B cell (primary cell): ENCODE data around the gene KISS1. TPM values are rescaled to one million over a fixed set of nuclear protein-coding genes. Genes with fewer than 3 reads are reported as not detected.

Source experiments
- ATAC-seq: fragments of 200-7000 bp; cut with Tn5 transposase; one replicate; pipeline ENCODE4 v1.10.0; 2021; ENCODE audit warnings: low read depth, mild to moderate bottlenecking, moderate number of reproducible peaks, moderate library complexity
- CTCF ChIA-PET: fragments of 350-600 bp; sonication (Branson Sonifier 250); formaldehyde crosslinking; loops from one replicate; lab custom pipeline; 2021; ENCODE audit warnings: antibody characterized with exemption, inconsistent platforms; lab: Charles Lee
- POLR2A ChIA-PET: fragments of 350-600 bp; sonication (Branson Sonifier 250); formaldehyde crosslinking; loops from one replicate; lab custom pipeline; 2021; ENCODE audit warnings: antibody characterized with exemption; lab: Charles Lee
- DNase-seq: peaks from one replicate; pipeline ENCODE4 v3.0.0; 2013
- H2AFZ ChIP-seq: 2 replicates; pipeline ENCODE4 v1.6.1; 2012; ENCODE audit warnings: mild to moderate bottlenecking, low read depth, low read length; ENCODE audit not compliant: insufficient read depth, poor library complexity, severe bottlenecking
- H3K27ac ChIP-seq, 2 donors: 1 replicate in 1 of 2; 2 replicates in 1 of 2; pipeline ENCODE4 v1.5.1; 2012 to 2013; ENCODE audit warnings: low read length in 2 of 2, mild to moderate bottlenecking in 2 of 2, moderate library complexity in 1 of 2
- H3K27me3 ChIP-seq, 4 experiments: fragments of 200-600 bp in 1 of 4; sonication (generic) in 1 of 4; replicated peaks in 1 of 4; 1 replicate in 2 of 4; 2 replicates in 2 of 4; pipeline versions ENCODE4 v1.6.1 to v1.7.0; 2013 to 2016; ENCODE audit warnings: low read length in 3 of 4, mild to moderate bottlenecking in 2 of 4, mixed read lengths in 1 of 4, moderate library complexity in 1 of 4; ENCODE audit not compliant: insufficient read depth in 4 of 4, control insufficient read depth in 3 of 4; ENCODE audit errors: control extremely low read depth in 1 of 4
- H3K36me3 ChIP-seq, 2 experiments: replicated peaks in 1 of 2; 1 replicate in 1 of 2; 2 replicates in 1 of 2; pipeline versions ENCODE4 v1.6.1 to v1.7.1; 2013; ENCODE audit warnings: low read length in 1 of 2; ENCODE audit not compliant: insufficient read depth in 2 of 2, control insufficient read depth in 1 of 2; ENCODE audit errors: control extremely low read depth in 1 of 2, extremely low read depth in 1 of 2
- H3K4me1 ChIP-seq, 2 donors: fragments of 200-600 bp in 1 of 2; sonication (generic) in 1 of 2; 1 replicate in 1 of 2; 2 replicates in 1 of 2; pipeline versions ENCODE4 v1.5.1 to v1.6.1; 2013 to 2017; ENCODE audit warnings: low read length in 2 of 2; ENCODE audit not compliant: control insufficient read depth in 2 of 2, insufficient read depth in 2 of 2
- H3K4me2 ChIP-seq: replicated peaks from 2 replicates; pipeline ENCODE3; 2012; ENCODE audit warnings: mild to moderate bottlenecking, low read depth, low read length; ENCODE audit not compliant: poor library complexity, severe bottlenecking
- H3K4me3 ChIP-seq, 5 experiments: fragments of 200-600 bp in 1 of 5; sonication (generic) in 1 of 5; 1 replicate in 3 of 5; 2 replicates in 2 of 5; pipeline versions ENCODE4 v1.5.1 to v1.7.0; 2011 to 2016; ENCODE audit warnings: low read length in 4 of 5, mild to moderate bottlenecking in 4 of 5, low read depth in 2 of 5, control low read depth in 1 of 5, moderate library complexity in 1 of 5; ENCODE audit not compliant: insufficient read depth in 1 of 5; ENCODE audit errors: control extremely low read depth in 1 of 5, extremely low read depth in 1 of 5
- H3K79me2 ChIP-seq: fragments of 200-600 bp; sonication (generic); one replicate; pipeline ENCODE4 v1.6.0; 2016; ENCODE audit warnings: low read length; ENCODE audit not compliant: control insufficient read depth, insufficient read depth
- H3K9ac ChIP-seq: fragments of 200-600 bp; sonication (generic); 2 replicates; pipeline ENCODE4 v1.6.1; 2017; ENCODE audit warnings: mild to moderate bottlenecking, low read length, moderate library complexity
- H3K9me3 ChIP-seq, 3 donors: one replicate each; pipeline versions ENCODE4 v1.6.1 to v1.7.1; 2013; ENCODE audit warnings: low read length in 2 of 3; ENCODE audit not compliant: control insufficient read depth in 2 of 3, insufficient read depth in 1 of 3; ENCODE audit errors: control extremely low read depth in 1 of 3
- H4K20me1 ChIP-seq: 2 replicates; pipeline ENCODE4 v1.6.0; 2012; ENCODE audit warnings: mild to moderate bottlenecking, low read length; ENCODE audit not compliant: insufficient read depth, control insufficient read depth, poor library complexity, severe bottlenecking
- H3K27ac Mint-ChIP-seq: one replicate; pipeline ENCODE4 v1.8.0; 2021; ENCODE audit warnings: mixed read lengths
- H3K27me3 Mint-ChIP-seq: one replicate; pipeline ENCODE4 v1.8.0; 2021; ENCODE audit warnings: mixed read lengths
- H3K4me1 Mint-ChIP-seq: one replicate; pipeline ENCODE4 v1.8.0; 2021; ENCODE audit warnings: mixed read lengths
- H3K4me3 Mint-ChIP-seq: one replicate; pipeline ENCODE4 v1.8.0; 2021; ENCODE audit warnings: mixed read lengths
- H3K9me3 Mint-ChIP-seq: one replicate; pipeline ENCODE4 v1.8.0; 2022; ENCODE audit warnings: mixed read lengths; ENCODE audit not compliant: insufficient read depth
- EZH2 ChIP-seq: IDR thresholded peaks from 2 replicates; pipeline ENCODE4 v1.6.1; 2012; ENCODE audit warnings: borderline replicate concordance, low read depth, mild to moderate bottlenecking, moderate library complexity, low read length; ENCODE audit not compliant: insufficient read depth, poor library complexity, severe bottlenecking
- WGBS: methylation state at CpG from one replicate; pipeline ENCODE4 v1.1.5; 2013; ENCODE audit warnings: missing lambda C conversion rate; ENCODE audit not compliant: insufficient coverage; 5-methylcytosine and 5-hydroxymethylcytosine counted together
- intact Hi-C: fragments of 100-400 bp; cut with micrococcal nuclease; formaldehyde crosslinking; loops from one replicate; pipeline ENCODE4 v1.10.0; 2022
- polyA plus RNA-seq: library from polyadenylated mRNA; depleted of rRNA; stranded (reverse); fragments of >200 nt; gene quantifications from 2 replicates; pipeline ENCODE4 v1.2.3, GENCODE V29; 2012
- total RNA-seq, 2 donors: library from RNA; stranded (reverse); fragments of 120-200 nt in 1 of 2; gene quantifications; 1 replicate in 1 of 2; 2 replicates in 1 of 2; pipeline versions ENCODE4 v1.2.3 to v1.2.4, GENCODE V29; 2013 to 2022
- TF ChIP-seq, protein P1 (sequence below): fragments of 200-600 bp; IDR thresholded peaks from one replicate; pipeline ENCODE4 v1.8.0; 2022; ENCODE audit warnings: antibody characterized with exemption, mild to moderate bottlenecking

The KISS1 gene
- total and polyA plus RNA-seq, 2 donors (not counting 1 experiment from before 2014, with no cell fraction given): not detected

DNA sequence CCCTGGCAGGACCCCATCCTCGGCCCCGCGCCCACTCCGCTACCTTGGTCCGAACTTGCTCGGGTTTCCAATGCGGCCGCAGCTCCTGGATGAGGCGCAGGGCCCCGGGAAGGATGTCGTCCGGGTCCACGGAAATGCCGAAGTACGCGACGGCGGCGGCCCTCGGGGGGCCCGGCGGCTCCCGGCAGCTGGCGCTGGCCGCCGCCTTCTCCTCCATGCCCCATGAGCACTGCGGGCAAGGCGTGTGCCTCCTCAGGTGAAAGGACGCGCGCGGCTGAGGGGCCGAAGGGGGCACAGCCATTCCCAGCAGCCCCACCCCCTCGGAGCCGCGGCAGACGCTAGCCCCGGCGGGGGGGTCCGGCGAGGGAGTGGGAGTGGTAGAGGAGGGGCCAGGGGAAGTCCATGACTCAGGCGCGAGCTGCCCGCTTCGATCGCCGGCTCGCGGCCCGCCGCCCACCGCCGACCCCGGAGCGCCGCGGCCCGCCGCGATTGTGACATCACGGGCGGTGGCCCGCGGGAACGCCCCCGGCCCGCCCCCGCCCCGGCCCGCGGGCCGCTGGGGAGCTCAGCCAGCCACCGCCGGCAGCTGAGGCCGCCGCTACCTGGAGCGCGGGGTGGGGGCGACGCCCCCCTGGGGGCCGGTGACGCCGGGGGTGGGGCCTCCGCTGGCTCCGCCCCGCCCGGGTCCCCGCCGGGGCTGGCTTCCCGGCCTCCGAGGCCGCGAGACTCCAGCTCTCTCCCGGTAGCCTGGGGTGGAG is 44.6 kb downstream of the KISS1 start, which contains the start of gene ETNK2:
TSS of gene ETNK2 (minus strand) at position 493 of the 758 bp plus-strand sequence. CDS start at position 301, 192 bp downstream.
- H3K27ac Mint-ChIP-seq: no peak within 1 kb of the TSS

More for the DNA sequence above, 44.6 kb downstream of the KISS1 start, which contains the start of gene ETNK2:
- peak within 1 kb of the TSS; percentile 74 for H3K4me3 Mint-ChIP-seq
- Histone ChIP-seq H3K27me3 (peaks cover 0 to 24% (median 7%) of the 10 kb centered on the region in 4 experiments), H3K79me2 (no peaks in the 10 kb centered on the region), H3K4me1 (peaks cover 12 to 14% of the 10 kb centered on the region in 2 donors), H3K9ac (peak within 1 kb of the TSS; percentile 75), H3K4me3 (peak within 1 kb of the TSS; percentile 13 to 71 (median 57)), H4K20me1 (no peaks in the 10 kb centered on the region), H3K4me2 (peak within 1 kb of the TSS; percentile 93), H3K27ac (peak within 1 kb of the TSS in 1 of 2 donors; percentile 26), H2AFZ (peak within 1 kb of the TSS; percentile 74), H3K36me3 (no peaks in the 10 kb centered on the region), H3K9me3 (peaks cover 0 to 3% (median 0%) of the 10 kb centered on the region in 3 donors)
- peaks cover 39% of the 10 kb centered on the region for H3K27me3 Mint-ChIP-seq
- TF ChIP-seq, protein P1, sequence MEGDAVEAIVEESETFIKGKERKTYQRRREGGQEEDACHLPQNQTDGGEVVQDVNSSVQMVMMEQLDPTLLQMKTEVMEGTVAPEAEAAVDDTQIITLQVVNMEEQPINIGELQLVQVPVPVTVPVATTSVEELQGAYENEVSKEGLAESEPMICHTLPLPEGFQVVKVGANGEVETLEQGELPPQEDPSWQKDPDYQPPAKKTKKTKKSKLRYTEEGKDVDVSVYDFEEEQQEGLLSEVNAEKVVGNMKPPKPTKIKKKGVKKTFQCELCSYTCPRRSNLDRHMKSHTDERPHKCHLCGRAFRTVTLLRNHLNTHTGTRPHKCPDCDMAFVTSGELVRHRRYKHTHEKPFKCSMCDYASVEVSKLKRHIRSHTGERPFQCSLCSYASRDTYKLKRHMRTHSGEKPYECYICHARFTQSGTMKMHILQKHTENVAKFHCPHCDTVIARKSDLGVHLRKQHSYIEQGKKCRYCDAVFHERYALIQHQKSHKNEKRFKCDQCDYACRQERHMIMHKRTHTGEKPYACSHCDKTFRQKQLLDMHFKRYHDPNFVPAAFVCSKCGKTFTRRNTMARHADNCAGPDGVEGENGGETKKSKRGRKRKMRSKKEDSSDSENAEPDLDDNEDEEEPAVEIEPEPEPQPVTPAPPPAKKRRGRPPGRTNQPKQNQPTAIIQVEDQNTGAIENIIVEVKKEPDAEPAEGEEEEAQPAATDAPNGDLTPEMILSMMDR: no peak
- TF ChIP-seq EZH2: no peak
- DNase-seq (peak; percentile 68), ATAC-seq (peak; percentile 76)
- no peaks in the 10 kb centered on the region for H3K9me3 Mint-ChIP-seq
- 2% methylated on average over 94 of the region's 94 CpGs for WGBS
- POLR2A ChIA-PET: no interaction called here
- peaks cover 8% of the 10 kb centered on the region for H3K4me1 Mint-ChIP-seq
- intact Hi-C loops: no loop called here
- CTCF ChIA-PET: interaction anchor here (0.7 to 1.2 kb wide), 4 partner anchors 13 to 211 kb away, joined by 3 to 6 read pairs (median 4); no protein-coding TSS in a partner anchor
